HG03575 (cell line): ENCODE measurements around the gene HDAC4.

Experiments
- ATAC-seq: cut with Tn5 transposase; IDR thresholded peaks from one replicate; pipeline ENCODE4 v1.9.1; 2021; ENCODE audit not compliant: unreplicated experiment, insufficient number of reproducible peaks, low FRiP score; ENCODE audit errors: extremely low read depth

The HDAC4 gene

GRCh38 chr2:239387811-239388210 is 13.0 kb downstream of the HDAC4 start:
- ATAC-seq, result no peak

GRCh38 chr2:239386872-239387445 is 13.9 kb downstream of the HDAC4 start:
- no peak for ATAC-seq

GRCh38 chr2:239386001-239386670 is 14.7 kb downstream of the HDAC4 start:
- no peak for ATAC-seq

- ATAC-seq, result no peak
Measured at GRCh38 chr2:239385096-239386000, 15.5 kb downstream of the HDAC4 start.

- ATAC-seq, result no peak
Measured at GRCh38 chr2:239383759-239384156, 17.1 kb downstream of the HDAC4 start.

GRCh38 chr2:239383036-239383758 is 17.6 kb downstream of the HDAC4 start:
- no peak for ATAC-seq

GRCh38 chr2:239382384-239382880 is 18.4 kb downstream of the HDAC4 start:
- no peak for ATAC-seq

- peak; percentile 35 for ATAC-seq
Measured at GRCh38 chr2:239381709-239382134, 19.1 kb downstream of the HDAC4 start.

GRCh38 chr2:239380831-239381708 is 19.8 kb downstream of the HDAC4 start:
- ATAC-seq, result no peak

- ATAC-seq, result no peak
Measured at GRCh38 chr2:239379641-239380170, 21.1 kb downstream of the HDAC4 start.

GRCh38 chr2:239378918-239379640 is 21.7 kb downstream of the HDAC4 start:
- ATAC-seq, result no peak

GRCh38 chr2:239378021-239378917 is 22.6 kb downstream of the HDAC4 start:
- no peak for ATAC-seq

GRCh38 chr2:239377591-239377990 is 23.2 kb downstream of the HDAC4 start:
- ATAC-seq, result no peak

GRCh38 chr2:239376942-239377531 is 23.8 kb downstream of the HDAC4 start:
- ATAC-seq, result no peak

- ATAC-seq, result no peak
Measured at GRCh38 chr2:239376351-239376750, 24.5 kb downstream of the HDAC4 start.
